Stimulated activated CD8-positive, alpha-beta memory T cell treated with anti-CD3 and anti-CD28 coated beads, Interleukin-7, amount 100 ng/mL, for 24 hours (primary cell): ENCODE results near the gene LRRC8A.
"Not testable (repeated sequence)": the region's sequence is repeated elsewhere in the genome, so short reads cannot be mapped to it uniquely, and the experiment has no call there.

Experiments
- DNase-seq: peaks from one replicate; pipeline ENCODE4 v3.0.0-alpha.2; 2020; ENCODE audit warnings: low read depth

The LRRC8A gene

GRCh38 chr9:128870128-128870940 is 11.6 kb upstream of the LRRC8A start:
- no peak for DNase-seq

DNA sequence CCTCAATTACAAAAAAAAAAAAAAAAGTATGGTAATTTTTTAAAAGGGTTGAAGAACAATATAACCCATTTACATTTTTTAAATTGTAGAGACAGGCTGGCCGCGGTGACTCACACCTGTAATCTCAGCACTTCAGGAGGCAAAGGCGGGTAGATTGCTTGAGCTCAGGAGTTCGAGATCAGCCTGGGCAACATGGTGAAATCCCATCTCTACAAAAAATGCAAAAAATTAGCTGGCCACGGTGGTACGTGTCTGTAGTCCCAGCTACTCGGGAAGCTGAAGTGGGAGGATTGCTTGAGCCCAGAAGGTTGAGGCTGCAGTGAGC is 11.0 kb upstream of the LRRC8A start:
- not testable (repeated sequence) for DNase-seq

DNA sequence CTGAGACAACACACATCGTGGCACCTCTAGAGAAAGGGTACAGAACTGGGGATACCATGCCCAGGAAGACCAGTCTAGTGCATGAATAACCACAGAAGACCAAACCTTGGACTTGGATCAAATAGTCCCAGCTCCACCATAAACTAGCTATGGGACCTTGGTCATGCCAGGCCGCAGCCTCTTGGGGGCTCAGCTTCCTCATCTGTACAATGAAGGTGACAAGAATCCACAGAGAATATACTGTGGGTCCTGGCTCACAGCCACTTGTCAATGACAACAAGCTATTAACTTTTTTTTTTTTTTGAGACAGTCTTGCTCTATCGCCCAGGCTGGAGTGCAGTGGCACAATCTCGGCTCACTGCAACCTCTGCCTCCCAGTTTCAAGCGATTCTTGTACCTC is 4.1 kb upstream of the LRRC8A start:
- DNase-seq = no peak

- no peak for DNase-seq
These were observed 1.0 kb downstream of the LRRC8A start for GRCh38 chr9:128882677-128883603.

DNA sequence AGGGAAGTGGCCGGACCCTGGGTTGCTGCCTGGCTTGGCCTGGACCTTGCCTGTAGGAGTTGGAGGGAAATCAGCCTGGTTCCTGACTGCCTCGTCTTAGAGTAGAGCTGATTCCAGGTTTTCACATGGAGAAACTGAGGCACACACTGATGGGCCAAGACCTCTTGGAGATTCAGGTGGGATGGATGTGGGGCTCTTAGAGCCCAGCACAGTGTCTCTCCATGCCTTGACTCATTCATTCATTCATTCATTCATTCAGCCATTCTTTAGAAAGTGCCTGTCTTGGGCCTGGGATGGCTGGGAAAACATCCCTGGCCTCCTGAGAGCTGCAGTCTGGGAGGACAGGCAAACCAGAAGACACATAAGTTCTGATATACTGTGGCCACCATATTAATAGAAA is 2.2 kb downstream of the LRRC8A start:
- DNase-seq = no peak

DNA sequence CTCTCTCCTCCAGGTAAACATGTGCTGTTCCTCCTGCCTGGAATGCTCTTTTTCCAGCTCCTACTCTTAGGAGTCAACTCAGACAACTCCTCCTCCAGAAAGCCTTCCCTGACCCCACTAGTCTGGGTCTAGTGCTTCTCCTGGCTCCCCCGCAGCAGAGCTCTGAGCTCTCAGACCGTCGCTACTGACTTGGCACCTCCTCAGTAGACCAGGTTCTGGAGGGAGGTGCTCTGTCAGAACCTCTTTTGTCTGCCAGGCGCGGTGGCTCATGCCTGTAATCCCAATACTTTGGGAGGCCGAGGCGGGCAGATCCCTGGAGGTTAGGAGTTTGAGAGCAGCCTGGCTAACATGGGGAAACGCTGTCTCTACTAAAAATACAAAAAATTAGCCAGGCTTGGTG is 3.4 kb downstream of the LRRC8A start:
- DNase-seq = no peak

GRCh38 chr9:128885798-128886197 is 3.9 kb downstream of the LRRC8A start:
- no peak for DNase-seq

- DNase-seq = no peak
These were observed 4.4 kb downstream of the LRRC8A start for GRCh38 chr9:128886211-128886891.

- no peak for DNase-seq
These were observed 5.1 kb downstream of the LRRC8A start for GRCh38 chr9:128887049-128887448.

DNA sequence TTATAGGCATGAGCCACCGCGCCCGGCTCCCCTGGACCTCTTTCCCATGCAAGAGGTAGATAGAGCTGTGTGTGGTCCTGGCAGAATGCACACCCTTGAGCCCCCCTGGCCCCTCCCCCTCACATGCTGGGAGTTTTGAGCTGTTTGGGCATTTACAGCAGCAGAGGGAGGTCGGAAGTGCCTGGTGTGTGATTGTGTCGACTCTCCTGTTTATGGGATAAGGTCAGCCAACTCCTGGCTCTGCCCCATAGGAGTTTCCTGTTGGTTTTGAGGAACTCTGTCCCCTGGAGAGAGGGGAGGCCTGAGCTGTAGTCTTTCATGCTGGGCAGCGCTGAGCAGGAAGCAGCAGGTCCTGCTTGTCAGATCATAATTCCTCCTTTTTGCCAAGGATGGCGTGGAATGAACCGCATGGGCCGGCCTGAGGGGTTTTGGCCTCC is 6.0 kb downstream of the LRRC8A start:
- no peak for DNase-seq

- DNase-seq = no peak
These were observed 9.6 kb downstream of the LRRC8A start for GRCh38 chr9:128891321-128892220.

- no peak for DNase-seq
These were observed 10.4 kb downstream of the LRRC8A start for GRCh38 chr9:128892221-128892921.

GRCh38 chr9:128893354-128893753 is 11.4 kb downstream of the LRRC8A start:
- DNase-seq = no peak

GRCh38 chr9:128894764-128895163 is 12.8 kb downstream of the LRRC8A start:
- DNase-seq = no peak

DNA sequence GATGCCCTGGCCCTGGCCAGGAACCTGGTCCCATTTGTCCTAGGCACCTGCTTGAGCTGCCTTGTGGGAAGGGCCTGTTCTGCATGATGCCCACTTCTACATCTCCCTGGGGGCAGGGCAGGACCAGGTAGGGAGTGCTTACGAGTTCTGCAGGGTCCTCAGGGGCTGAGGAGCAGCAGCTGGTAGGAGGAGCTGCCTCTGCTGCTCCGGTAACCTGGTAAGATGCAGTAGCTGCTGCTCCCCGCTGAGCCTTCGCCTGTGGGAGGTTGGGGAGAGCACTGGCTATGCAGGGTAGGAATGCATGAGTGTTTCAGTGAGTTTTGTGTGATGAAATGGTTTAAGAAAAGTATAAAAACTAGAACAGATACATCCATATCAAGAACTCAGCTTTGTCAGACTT is 13.6 kb downstream of the LRRC8A start:
- DNase-seq = no peak

DNA sequence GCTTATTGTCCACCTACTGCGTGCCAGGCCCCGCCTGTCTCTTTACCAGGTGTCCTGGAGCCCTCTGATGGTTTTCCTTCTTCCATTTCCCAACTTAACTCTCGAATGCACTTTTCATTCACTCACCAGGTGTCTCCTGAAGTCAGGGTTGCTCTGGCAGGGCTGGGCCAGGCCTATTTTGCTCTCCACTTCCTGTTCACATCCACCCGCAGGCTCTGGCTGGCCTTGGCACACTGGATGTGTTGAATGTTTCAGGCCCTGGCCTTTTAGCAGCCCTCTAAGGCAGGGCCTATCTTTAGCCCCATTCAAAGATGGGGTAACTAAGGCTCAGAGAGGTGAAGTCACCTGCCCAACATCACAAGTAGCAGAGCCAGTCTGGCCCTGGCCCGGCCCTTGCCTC is 16.4 kb downstream of the LRRC8A start:
- DNase-seq = no peak

GRCh38 chr9:128898845-128899565 is 17.1 kb downstream of the LRRC8A start:
- DNase-seq = no peak

DNA sequence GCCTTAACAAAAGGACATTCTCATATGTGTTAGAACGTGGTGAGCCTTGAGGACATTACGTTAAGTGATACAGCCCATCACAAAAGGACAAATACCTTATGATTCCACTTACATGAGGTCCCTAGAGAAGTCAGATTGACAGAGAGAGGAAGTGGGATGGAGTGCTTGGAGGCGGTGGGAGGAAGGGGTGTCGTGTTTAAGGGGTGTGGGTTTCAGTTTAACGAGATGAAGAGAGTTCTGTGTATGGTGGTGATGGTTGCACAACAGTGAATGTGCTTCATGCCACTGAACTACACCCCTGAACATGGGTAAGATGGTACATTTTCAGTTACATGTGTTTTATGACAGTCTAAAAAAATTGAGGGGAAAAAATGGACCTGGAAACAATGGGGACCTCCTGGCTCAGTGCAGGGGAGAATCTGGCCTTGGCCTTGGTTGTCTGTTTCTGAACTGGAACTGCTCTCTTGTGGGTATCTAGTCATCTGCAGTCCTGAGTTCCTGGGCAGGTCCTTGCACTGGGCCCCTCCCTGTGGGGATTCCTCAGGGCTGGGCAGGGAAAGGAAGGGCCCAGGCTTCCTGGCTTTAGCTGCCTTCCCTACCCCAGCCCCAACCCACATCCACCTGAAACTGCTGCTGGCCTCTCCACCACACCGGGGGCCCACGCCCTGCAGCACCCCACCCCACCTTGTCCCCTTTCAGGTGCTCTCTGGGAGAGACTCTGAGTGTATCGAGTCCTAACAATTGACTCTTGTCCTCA is 17.8 kb downstream of the LRRC8A start:
- DNase-seq = no peak

DNA sequence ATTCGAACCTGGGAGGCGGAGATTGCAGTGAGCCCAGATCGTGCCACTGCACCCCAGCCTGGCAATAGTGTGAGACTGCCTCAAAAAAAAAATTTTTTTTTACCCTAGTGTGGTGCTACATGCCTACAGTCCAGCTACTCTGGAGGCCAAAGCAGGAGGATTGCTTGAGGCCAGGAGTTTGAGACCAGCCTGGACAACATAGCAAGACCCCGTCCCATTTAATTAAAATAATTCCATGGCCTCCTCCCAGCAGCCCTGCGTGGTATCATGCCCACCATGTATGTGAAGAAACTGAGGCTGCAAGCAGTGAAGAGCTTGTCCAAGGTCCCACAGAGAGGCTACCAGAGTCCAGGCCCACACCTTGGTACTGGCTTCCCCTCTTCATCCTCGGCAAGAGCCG is 19.4 kb downstream of the LRRC8A start:
- no peak for DNase-seq

DNA sequence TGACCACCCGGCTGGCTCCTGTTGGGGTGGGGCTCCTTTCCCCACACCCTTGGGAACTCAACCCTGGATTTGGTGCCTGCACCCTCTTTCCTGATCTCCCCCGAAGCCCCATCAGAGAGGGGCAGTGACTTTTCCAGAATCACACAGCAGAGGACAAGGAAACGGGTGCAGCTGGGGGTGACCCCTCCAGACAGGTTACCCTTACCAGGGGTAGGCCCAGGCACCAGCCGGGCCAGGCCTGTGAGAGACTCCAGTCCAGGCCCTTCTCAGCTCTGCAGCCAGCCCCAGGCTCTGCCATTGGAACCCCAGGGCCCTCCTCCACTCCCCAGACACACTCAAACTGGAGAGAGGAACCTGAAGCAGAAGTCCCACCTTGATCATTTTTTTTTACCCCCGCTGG is 19.9 kb downstream of the LRRC8A start:
- DNase-seq = no peak
